Inflammatory macrophage treated with lipopolysaccharide for 4 hours (primary cell): ENCODE data around the gene ALDH3B1.

Source experiments
- DNase-seq: peaks from one replicate; pipeline ENCODE4 v3.0.0-alpha.2; 2020

Gene ALDH3B1

DNA sequence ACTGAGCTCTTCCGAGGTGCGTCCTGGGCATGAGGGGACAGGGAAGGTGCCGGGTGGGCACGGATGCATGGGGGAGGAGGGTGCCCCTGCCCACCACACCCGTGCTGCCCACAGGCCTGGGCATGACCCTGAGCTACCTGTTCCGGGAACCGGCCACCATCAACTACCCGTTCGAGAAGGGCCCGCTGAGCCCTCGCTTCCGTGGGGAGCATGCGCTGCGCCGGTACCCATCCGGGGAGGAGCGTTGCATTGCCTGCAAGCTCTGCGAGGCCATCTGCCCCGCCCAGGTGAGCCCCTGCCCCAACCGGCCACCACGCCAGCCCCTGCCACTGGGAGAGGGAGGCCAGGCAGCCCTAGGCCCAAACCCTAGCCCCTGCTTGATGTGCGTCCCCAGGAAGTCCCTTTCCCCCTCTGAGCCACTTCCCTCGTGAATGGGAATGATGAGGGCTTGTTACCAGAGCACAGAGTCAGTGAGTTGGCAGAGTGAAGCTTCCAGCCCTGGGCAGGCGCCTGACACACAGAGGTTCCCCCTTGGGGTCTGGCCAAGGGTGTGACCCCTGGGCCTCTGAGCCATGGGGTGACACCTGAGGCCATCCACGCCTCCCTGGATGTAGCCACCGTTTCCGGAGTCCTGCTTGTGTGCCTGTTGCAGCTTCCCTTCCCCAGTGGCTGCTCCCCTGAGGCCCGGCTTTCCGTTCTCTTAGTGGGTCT is 23.0 kb downstream of the ALDH3B1 start:
- DNase-seq = no peak

DNA sequence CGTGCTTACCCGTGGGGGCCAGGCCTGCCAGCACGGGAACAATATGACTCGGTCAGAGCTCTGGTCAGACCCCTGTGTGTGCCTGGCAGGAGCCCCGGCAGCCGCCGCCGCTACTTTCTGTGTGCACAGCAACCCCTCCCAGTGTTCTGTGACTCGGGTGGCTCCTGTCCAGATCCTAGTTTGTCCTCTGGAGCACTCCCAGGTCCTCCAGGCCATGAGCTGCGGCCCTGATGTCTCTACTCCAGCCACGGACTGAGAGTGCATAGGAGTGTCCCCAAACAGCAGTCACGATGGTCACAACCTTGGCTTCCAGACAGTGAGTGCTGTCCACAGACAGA is 23.6 kb downstream of the ALDH3B1 start:
- DNase-seq = no peak

GRCh38 chr11:68035266-68035876 is 25.2 kb downstream of the ALDH3B1 start:
- no peak for DNase-seq

GRCh38 chr11:68036141-68036716 is 26.1 kb downstream of the ALDH3B1 start:
- peak; percentile 81 for DNase-seq

DNA sequence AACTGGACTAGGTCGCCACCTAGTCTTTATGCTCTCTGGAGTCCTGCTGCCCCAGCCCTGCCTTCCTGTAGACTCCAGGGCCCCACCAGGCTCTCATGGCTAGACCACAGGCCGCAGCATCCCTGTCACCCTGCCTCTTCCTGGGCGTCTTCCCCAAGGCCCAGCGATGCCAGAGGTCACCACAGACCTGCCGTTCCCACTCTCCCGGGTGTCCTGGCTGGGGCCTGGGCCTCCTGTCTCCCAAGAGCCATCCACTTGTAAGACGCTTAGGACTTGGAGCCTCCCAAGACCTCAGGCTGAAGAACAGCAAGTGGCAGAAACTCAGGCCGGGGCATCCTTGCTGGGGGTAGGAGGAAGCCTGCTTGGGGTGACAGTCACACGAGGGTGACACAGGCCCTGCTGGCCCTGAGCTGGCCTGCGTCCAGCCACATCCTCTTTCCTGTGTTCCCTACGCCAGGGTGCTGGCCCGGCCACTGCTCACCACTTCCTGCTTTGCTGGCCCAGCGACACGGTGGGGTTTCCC is 26.7 kb downstream of the ALDH3B1 start:
- DNase-seq = peak; percentile 96

GRCh38 chr11:68037411-68038225 is 27.5 kb downstream of the ALDH3B1 start:
- DNase-seq = no peak

DNA sequence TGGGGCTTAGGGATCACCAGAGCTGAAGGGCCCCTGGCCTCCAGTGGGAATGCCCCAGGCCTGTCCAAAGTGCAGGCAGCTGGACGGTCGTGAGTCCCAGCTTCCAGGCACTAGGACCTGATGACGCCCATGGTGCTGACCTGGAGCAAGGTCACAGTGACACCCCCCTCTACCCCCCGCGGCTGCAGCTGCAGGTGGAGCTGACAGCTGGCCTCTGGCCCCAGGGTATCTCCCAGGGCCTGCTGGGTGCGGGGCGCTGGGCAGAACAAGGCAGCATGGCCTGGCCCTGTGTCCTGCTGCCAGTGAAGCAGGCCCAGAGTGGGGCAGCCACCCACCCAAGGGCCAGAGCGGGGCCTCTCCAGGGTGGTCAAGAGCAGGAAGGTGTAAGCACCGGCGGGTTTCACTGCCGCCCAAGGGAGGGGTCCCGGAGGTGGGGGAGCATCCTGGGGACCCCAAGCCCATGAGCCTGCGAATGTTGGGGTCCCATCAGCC is 28.1 kb downstream of the ALDH3B1 start:
- DNase-seq = no peak

DNA sequence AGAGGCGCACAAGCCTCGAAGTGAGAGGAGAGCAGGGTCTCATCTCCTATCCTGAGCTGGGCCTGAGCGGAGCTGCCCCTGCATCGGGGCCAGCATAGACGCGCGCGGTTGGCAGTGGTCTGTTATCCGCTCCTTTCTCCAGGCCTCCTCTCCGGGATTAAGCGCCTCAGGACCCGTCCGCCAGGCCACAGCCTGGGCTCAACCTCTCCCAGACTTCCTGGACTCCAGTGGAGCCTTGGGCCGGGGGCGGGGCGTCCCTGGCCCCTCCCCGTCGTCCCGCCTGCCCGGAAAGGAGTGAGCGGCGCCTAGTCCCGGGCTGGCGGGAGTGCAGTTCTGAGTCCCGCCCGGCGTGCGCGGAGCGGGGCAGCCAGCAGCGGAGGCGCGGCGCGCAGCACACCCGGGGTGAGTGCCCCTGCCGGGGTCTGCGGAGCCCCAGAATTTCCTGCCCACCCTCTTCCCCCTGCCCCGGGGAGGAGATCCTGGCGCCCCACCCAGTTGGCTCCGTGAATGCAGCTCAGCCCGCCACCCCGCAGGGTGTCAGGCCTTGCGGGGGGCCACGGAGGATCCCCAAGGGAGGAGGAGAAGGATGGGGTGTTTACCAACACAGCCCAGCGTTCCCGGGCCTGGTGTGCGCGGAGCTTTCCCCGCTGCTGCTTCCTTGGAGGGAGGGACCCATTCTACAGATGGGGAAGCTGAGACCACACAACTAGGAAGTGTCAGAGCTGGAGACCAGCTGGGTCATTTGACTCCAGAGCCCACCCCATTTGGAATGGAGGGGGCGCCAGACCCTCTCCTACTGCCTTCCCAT is 28.8 kb downstream of the ALDH3B1 start, which contains the start of gene TCIRG1:
Gene TCIRG1, plus strand, starts transcription at position 308 of the 808 bp plus-strand sequence. CDS start 2,247 bp downstream, outside the sequence.
- peak; percentile 89 for DNase-seq

DNA sequence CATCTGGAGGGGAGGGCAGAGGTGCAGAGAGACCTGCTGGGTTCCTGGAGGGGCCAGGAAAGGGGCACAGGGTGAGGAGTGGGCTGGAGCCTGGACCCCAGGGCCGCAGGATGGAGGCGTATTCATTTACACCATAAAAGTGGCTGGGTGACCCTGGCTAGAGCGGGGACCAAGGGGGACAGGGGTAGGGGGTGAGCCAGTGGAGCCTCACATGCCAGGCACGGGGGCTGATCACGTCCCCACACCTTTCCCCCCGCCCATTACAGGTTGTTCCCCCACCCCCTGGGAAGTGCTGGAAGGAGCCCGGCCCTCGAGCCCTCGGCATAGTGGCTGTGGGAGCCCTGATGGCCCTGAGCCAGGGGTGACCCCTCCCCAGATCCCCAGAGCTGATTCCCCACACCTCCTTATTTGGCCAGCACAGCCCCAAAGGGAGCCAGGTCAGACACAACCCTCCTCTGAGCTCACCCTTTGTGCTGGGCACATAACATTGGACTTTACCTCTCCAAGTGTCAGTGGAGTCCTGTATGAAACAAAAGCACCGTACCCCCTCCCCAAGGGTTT is 29.5 kb downstream of the ALDH3B1 start:
- DNase-seq = no peak

GRCh38 chr11:68040101-68040956 is 30.2 kb downstream of the ALDH3B1 start:
- peak; percentile 79 for DNase-seq

DNA sequence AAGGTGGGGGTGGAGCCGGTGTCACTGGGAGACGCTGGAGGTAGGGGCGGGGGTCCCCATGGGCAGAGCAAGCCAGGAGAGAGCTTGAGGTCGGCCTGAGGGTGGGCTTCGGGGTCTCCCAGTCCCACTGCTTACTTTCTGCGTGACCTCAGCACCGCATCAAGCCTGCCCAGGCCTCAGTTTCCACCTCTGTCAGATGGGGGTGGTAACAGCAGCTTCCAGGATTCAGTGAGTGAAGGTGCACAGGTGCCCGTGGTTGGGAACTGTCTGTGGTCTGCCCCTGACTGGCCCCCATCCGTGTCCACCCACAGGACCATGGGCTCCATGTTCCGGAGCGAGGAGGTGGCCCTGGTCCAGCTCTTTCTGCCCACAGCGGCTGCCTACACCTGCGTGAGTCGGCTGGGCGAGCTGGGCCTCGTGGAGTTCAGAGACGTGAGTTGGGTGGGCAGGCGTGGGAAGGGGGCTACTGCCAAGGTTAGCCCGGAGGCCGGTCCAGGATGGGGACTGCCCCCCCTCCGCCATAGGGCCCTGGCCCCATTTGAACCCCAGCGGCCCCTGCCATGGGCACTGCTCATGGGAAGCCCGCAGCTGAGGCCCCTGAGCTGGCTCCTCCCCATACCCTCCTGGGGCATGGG is 30.9 kb downstream of the ALDH3B1 start:
- no peak for DNase-seq

DNA sequence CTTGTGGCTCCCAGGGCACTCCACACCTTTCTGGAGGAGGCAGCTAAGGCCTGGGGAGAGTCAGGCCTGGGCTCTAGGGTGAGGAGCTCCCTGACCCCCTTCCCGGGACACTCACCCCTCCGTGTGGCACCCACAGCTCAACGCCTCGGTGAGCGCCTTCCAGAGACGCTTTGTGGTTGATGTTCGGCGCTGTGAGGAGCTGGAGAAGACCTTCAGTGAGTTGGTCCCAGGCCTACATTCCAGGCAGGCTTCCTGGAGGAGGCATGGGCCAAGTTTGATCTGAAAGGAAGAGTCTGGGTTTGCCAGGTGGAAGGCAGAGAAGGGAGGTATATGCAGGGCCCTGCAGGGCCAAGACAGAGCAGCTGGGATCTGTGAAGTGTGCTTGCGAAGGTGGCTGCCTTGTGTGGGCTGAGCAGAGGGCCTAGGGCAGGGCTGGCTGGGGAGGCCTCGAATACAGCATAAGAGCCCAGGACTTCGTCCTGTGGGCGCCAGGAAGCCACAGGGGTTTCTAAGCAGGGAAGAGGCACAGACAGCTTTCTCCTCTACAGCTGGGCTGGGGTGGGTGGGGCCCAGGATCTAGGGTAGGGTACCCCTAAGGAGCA is 31.6 kb downstream of the ALDH3B1 start:
- DNase-seq = no peak

GRCh38 chr11:68042219-68043028 is 32.3 kb downstream of the ALDH3B1 start:
- no peak for DNase-seq

DNA sequence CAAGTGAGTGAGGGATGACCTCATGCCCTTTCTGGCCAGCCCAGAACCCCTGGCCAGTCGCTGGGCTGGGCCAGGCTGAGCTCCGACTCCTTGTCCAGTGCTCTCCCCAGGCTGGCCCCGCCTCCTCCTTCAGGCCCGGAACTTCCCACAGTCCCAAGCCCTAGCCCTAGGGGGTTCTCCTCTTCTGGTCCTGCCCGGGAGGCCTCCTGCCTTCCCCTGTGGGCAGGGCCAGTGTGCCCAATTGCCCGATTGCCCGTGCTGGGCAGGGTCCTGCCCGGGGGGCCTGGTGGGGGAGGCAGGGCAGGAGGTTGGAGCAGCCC is 32.9 kb downstream of the ALDH3B1 start:
- DNase-seq = no peak

DNA sequence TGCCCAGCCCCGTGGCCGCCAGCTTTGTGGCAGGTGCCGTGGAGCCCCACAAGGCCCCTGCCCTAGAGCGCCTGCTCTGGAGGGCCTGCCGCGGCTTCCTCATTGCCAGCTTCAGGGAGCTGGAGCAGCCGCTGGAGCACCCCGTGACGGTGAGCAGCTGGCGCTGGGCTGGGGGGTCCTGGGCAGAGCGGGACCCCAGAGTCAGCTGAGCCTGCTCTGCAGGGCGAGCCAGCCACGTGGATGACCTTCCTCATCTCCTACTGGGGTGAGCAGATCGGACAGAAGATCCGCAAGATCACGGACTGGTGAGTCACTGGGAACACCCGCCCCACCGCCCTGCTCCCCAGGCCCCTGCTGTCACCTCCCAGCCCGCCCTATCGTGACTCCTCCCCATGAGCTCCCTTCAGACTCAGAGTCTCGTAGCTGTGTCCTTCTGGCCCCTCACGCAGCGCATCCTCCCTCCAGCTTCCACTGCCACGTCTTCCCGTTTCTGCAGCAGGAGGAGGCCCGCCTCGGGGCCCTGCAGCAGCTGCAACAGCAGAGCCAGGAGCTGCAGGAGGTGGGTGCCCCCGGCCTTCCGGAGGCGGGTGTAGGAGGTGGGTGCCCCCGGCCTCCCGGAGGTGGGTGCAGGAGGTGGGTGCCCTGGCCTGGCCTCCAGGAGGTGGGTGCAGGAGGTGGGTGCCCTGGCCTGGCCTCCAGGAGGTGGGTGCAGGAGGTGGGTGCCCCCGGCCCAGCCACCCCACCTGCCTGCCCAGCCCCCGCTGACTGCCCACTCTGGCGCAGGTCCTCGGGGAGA is 33.4 kb downstream of the ALDH3B1 start:
- peak; percentile 45 for DNase-seq

GRCh38 chr11:68044145-68044813 is 34.2 kb downstream of the ALDH3B1 start:
- no peak for DNase-seq

- no peak for DNase-seq
Measured at GRCh38 chr11:68044898-68045351, 34.8 kb downstream of the ALDH3B1 start.
